D721Med (cell line): ENCODE measurements around the gene PTBP1.

Source experiments
- DNase-seq: peaks from one replicate; pipeline ENCODE4 v3.0.0; 2011; ENCODE audit warnings: low spot score; ENCODE audit not compliant: insufficient read length
- FAIRE-seq: peaks from 2 replicates; lab custom pipeline; 2011; peaks lifted over from hg19 to GRCh38; lab: Jason Lieb, UNC
- TF ChIP-seq, protein P1 (sequence below): IDR thresholded peaks from 2 replicates; pipeline ENCODE4 v1.5.1; 2012; ENCODE audit warnings: mild to moderate bottlenecking, control low read depth; ENCODE audit not compliant: insufficient read depth; ENCODE audit errors: missing control alignments

Gene PTBP1

GRCh38 chr19:791567-792305 is 5.5 kb upstream of the PTBP1 start:
- DNase-seq: no peak
- TF ChIP-seq, protein P1, sequence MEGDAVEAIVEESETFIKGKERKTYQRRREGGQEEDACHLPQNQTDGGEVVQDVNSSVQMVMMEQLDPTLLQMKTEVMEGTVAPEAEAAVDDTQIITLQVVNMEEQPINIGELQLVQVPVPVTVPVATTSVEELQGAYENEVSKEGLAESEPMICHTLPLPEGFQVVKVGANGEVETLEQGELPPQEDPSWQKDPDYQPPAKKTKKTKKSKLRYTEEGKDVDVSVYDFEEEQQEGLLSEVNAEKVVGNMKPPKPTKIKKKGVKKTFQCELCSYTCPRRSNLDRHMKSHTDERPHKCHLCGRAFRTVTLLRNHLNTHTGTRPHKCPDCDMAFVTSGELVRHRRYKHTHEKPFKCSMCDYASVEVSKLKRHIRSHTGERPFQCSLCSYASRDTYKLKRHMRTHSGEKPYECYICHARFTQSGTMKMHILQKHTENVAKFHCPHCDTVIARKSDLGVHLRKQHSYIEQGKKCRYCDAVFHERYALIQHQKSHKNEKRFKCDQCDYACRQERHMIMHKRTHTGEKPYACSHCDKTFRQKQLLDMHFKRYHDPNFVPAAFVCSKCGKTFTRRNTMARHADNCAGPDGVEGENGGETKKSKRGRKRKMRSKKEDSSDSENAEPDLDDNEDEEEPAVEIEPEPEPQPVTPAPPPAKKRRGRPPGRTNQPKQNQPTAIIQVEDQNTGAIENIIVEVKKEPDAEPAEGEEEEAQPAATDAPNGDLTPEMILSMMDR: no peak
- no peak for FAIRE-seq

DNA sequence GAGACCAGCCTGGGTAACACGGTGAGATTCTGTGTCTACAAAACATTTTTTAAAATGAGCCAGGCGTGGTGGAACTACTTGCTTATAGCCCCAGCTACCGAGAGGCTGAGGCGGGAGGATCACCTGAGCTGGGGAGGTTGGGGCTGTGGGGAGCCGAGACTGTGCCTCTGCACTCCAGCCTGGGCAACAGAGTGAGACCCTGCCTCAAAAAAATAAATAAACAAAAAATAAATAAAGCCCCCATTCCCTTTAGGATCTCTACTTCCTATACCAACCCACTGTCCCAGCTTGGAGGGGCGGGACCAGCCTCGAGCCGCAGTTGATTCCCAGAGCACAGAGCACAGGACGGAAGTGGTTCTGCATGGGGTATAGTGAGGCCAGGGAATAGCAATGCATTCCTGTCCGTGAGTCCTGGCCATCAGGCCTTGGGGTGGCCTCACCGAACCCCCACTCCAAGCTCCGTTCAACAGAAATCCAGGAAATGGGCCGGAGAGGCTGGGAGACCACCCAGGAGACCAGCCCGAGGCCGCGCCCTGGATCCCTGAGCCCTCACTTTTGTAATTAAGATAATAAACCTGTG is 4.9 kb upstream of the PTBP1 start:
- no peak for DNase-seq
- TF ChIP-seq, protein P1: no peak
- no peak for FAIRE-seq

DNA sequence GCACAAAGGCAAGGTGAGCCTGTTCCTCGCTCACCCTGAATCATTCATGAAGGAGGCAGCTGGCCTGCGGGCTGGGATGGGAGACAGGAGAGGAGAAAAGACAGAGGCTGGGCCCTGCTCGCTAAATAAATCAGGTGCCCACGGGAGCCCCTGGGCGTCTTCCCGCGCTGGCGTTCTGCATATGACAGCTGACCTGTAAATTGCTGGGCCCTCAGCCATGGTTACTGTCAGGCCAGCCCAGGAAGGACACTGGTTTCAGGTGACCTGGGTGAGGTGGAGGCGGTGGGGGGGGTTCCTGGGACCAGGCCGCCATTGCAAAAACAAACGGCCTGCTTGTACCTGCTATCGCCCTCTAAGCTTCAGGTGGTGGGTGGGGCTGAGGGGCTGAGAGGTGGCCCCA is 3.4 kb upstream of the PTBP1 start:
- FAIRE-seq: no peak

DNA sequence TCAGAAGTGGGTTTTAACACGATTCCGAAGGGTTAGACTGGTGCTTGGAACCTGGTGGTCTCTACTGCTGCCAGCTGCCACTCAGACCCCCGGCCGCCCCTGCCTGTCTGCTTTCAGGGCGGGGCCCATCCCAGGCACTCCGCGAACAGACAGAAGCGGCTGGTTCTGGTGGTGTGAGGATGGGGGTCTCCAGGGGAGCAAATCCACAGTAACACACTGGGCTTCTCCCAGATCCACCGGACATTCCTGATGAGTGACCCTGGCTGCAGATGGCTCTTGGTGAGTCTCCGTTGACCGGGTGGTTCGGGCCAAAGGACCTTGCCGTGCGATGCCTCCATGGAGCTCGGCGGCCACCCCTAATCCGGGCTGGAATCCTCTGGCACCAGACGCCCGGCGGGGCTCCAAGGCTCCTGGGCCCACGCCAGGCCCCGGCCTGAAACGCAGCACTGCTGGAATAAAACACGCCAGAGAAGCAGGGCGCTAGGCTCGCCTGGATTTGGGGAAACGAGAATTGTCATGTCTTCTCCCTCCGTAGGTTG is 2.1 kb upstream of the PTBP1 start:
- DNase-seq (no peak), FAIRE-seq (no peak)
- TF ChIP-seq, protein P1: no peak

More for the DNA sequence above, 3.4 kb upstream of the PTBP1 start:
- TF ChIP-seq, protein P1: no peak
- DNase-seq: no peak

- TF ChIP-seq, protein P1: no peak
- FAIRE-seq (no peak), DNase-seq (no peak)
These were observed 1.3 kb upstream of the PTBP1 start for GRCh38 chr19:795691-796581.

- FAIRE-seq: no peak
- TF ChIP-seq, protein P1: no peak
- DNase-seq: peak; percentile 95
These were observed 519 bp downstream of the PTBP1 start for GRCh38 chr19:797528-798414.
